IMR-90 (cell line): ENCODE data around the gene SLC26A2. TPM values are rescaled to one million over a fixed set of nuclear protein-coding genes. Genes with fewer than 3 reads are reported as not detected.

Source experiments
- ATAC-seq: fragments of 200-7000 bp; cut with Tn5 transposase; 2 replicates; pipeline ENCODE4 v1.9.1; 2020; ENCODE audit warnings: low read depth, mild to moderate bottlenecking, moderate library complexity
- BruUV-seq: library from RNA; stranded (reverse); fragments of 400-500 nt; replicated peaks from 2 replicates; lab custom pipeline; 2021; lab: Mats Ljungman, UMichigan
- CTCF ChIA-PET: fragments of 300-600 bp; formaldehyde crosslinking; extraction: SDS; loops from one replicate; lab custom pipeline; 2021; ENCODE audit warnings: antibody characterized with exemption; lab: Yijun Ruan, JAX
- POLR2A ChIA-PET: fragments of 300-600 bp; sonication (Branson Sonifier 250); formaldehyde crosslinking; loops from one replicate; lab custom pipeline; 2022; ENCODE audit warnings: antibody characterized with exemption; ENCODE audit not compliant: unreplicated experiment; lab: Charles Lee
- DNase-seq: peaks from one replicate; pipeline ENCODE4 v3.0.0; 2013
- H2AFZ ChIP-seq: replicated peaks from 2 replicates; pipeline ENCODE3; 2013; ENCODE audit warnings: low read length, mild to moderate bottlenecking; ENCODE audit not compliant: poor library complexity
- H2AK5ac ChIP-seq: 2 replicates; pipeline ENCODE4 v1.6.1; 2013; ENCODE audit warnings: low read depth, low read length, inconsistent platforms
- H2AK9ac ChIP-seq: replicated peaks from 2 replicates; pipeline ENCODE3; 2013; ENCODE audit warnings: mild to moderate bottlenecking, low read depth, low read length, moderate library complexity; ENCODE audit not compliant: poor library complexity
- H2BK120ac ChIP-seq: 2 replicates; pipeline ENCODE4 v1.6.1; 2013; ENCODE audit warnings: low read depth, low read length, inconsistent platforms
- H2BK15ac ChIP-seq: 3 replicates; pipeline ENCODE4 v1.6.1; 2013; ENCODE audit warnings: low read depth, low read length, inconsistent platforms
- H2BK20ac ChIP-seq: 2 replicates; pipeline ENCODE4 v1.6.1; 2013; ENCODE audit warnings: low read depth, mild to moderate bottlenecking, inconsistent platforms, low read length, moderate library complexity
- H2BK5ac ChIP-seq: 2 replicates; pipeline ENCODE4 v1.6.1; 2013; ENCODE audit warnings: mild to moderate bottlenecking, low read depth, low read length, inconsistent platforms; ENCODE audit not compliant: poor library complexity, severe bottlenecking
- H3K14ac ChIP-seq: replicated peaks from 2 replicates; pipeline ENCODE4 v1.6.1; 2013; ENCODE audit warnings: low read depth, low read length, inconsistent platforms
- H3K18ac ChIP-seq: 2 replicates; pipeline ENCODE4 v1.6.1; 2013; ENCODE audit warnings: low read depth, low read length, control low read depth
- H3K23ac ChIP-seq: 2 replicates; pipeline ENCODE4 v1.6.1; 2013; ENCODE audit warnings: low read depth, low read length, inconsistent platforms
- H3K27ac ChIP-seq: 2 replicates; pipeline ENCODE4 v1.5.1; 2013; ENCODE audit warnings: mild to moderate bottlenecking, control low read depth, low read length; ENCODE audit not compliant: insufficient read depth
- H3K27me3 ChIP-seq: 2 replicates; pipeline ENCODE4 v1.6.1; 2013; ENCODE audit warnings: low read length; ENCODE audit not compliant: control insufficient read depth, insufficient read depth
- H3K36me3 ChIP-seq: 2 replicates; pipeline ENCODE4 v1.6.1; 2013; ENCODE audit warnings: low read length, mixed read lengths; ENCODE audit not compliant: control insufficient read depth, insufficient read depth
- H3K4ac ChIP-seq: 2 replicates; pipeline ENCODE4 v1.6.1; 2013; ENCODE audit warnings: low read depth, low read length, inconsistent platforms
- H3K4me1 ChIP-seq: 2 replicates; pipeline ENCODE4 v1.6.1; 2013; ENCODE audit warnings: low read length, mixed read lengths; ENCODE audit not compliant: control insufficient read depth, insufficient read depth
- H3K4me2 ChIP-seq: 2 replicates; pipeline ENCODE4 v1.6.1; 2013; ENCODE audit warnings: low read depth, mild to moderate bottlenecking, control low read depth, low read length, moderate library complexity
- H3K4me3 ChIP-seq: 2 replicates; pipeline ENCODE4 v1.5.1; 2013; ENCODE audit warnings: low read depth, mild to moderate bottlenecking, control low read depth, low read length, moderate library complexity; ENCODE audit not compliant: insufficient read depth
- H3K56ac ChIP-seq: 2 replicates; pipeline ENCODE4 v1.6.1; 2013; ENCODE audit warnings: low read length, inconsistent platforms; ENCODE audit not compliant: insufficient read depth; ENCODE audit errors: extremely low read depth
- H3K79me1 ChIP-seq, 2 experiments: 2 replicates each; pipeline ENCODE4 v1.6.1; 2013; ENCODE audit warnings: low read length in 2 of 2, inconsistent platforms in 1 of 2, low read depth in 1 of 2
- H3K9ac ChIP-seq: 2 replicates; pipeline ENCODE4 v1.6.1; 2013; ENCODE audit warnings: low read depth, low read length, control low read depth
- H3K9me1 ChIP-seq: 2 replicates; pipeline ENCODE4 v1.6.1; 2013; ENCODE audit warnings: low read length, inconsistent platforms; ENCODE audit not compliant: insufficient read depth
- H3K9me3 ChIP-seq: 2 replicates; pipeline ENCODE4 v1.6.1; 2013; ENCODE audit warnings: low read length; ENCODE audit not compliant: control insufficient read depth, insufficient read depth
- H4K20me1 ChIP-seq: 2 replicates; pipeline ENCODE4 v1.6.1; 2013; ENCODE audit warnings: low read length, inconsistent platforms; ENCODE audit not compliant: insufficient read depth
- H4K5ac ChIP-seq: 2 replicates; pipeline ENCODE4 v1.6.1; 2013; ENCODE audit warnings: mild to moderate bottlenecking, low read depth, low read length, control low read depth
- H4K8ac ChIP-seq, 2 experiments: 2 replicates each; pipeline ENCODE4 v1.6.1; 2013; ENCODE audit warnings: low read depth in 2 of 2, low read length in 2 of 2, control low read depth in 1 of 2, inconsistent platforms in 1 of 2
- H4K91ac ChIP-seq: 2 replicates; pipeline ENCODE4 v1.6.1; 2013; ENCODE audit warnings: low read depth, low read length, inconsistent platforms; ENCODE audit not compliant: insufficient read depth
- CEBPB ChIP-seq: IDR thresholded peaks from 2 replicates; pipeline ENCODE4 v1.6.1; 2012; ENCODE audit warnings: low read depth, low read length, improper control_type of control experiment
- ELK1 ChIP-seq: fragments of 150-350 bp; IDR thresholded peaks from 2 replicates; pipeline ENCODE4 v1.6.1; 2016; ENCODE audit warnings: low read depth, mild to moderate bottlenecking, low read length, moderate library complexity, borderline replicate concordance
- NFE2L2 ChIP-seq: fragments of 150-350 bp; IDR thresholded peaks from 2 replicates; pipeline ENCODE4 v1.6.1; 2016; ENCODE audit warnings: low read depth, mild to moderate bottlenecking, low read length
- WGBS, 2 experiments: methylation state at CpG; one replicate each; pipeline versions ENCODE4 v1.1.5 to v1.1.7; 2013; ENCODE audit warnings: missing lambda C conversion rate in 2 of 2; ENCODE audit not compliant: insufficient read length in 1 of 2; ENCODE audit errors: extremely low coverage in 2 of 2; 5-methylcytosine and 5-hydroxymethylcytosine counted together
- dilution Hi-C: fragments of 300-500 bp; cut with HindIII; formaldehyde crosslinking; loops from one replicate; pipeline ENCODE4 v1.14.3; 2018; ENCODE audit warnings: low sequenced_read_pairs; ENCODE audit not compliant: unreplicated experiment
- in situ Hi-C: fragments of 300-500 bp; cut with MboI; formaldehyde crosslinking; loops from 3 replicates; pipeline ENCODE4 v1.14.3; 2019; ENCODE audit warnings: low sequenced_read_pairs, inconsistent platforms, mixed read lengths
- intact Hi-C: fragments of 100-400 bp; cut with micrococcal nuclease; formaldehyde crosslinking; loops from 2 replicates; pipeline ENCODE4 v1.10.0; 2022
- polyA plus RNA-seq, 3 experiments: library from polyadenylated mRNA; depleted of rRNA; stranded (reverse); fragments of >200 nt; gene quantifications; 2 replicates each; pipeline ENCODE4 v1.2.3, GENCODE V29; 2012; ENCODE audit warnings: low replicate concordance in 1 of 3
- total RNA-seq: library from RNA; depleted of rRNA; stranded (reverse); fragments of >200 nt; gene quantifications from 2 replicates; pipeline ENCODE4 v1.2.3, GENCODE V29; 2012

Gene SLC26A2
- total and polyA plus RNA-seq, 2 of the 4 experiments (the other 2 are of a cell fraction) = 2.2 to 9.9 TPM

DNA sequence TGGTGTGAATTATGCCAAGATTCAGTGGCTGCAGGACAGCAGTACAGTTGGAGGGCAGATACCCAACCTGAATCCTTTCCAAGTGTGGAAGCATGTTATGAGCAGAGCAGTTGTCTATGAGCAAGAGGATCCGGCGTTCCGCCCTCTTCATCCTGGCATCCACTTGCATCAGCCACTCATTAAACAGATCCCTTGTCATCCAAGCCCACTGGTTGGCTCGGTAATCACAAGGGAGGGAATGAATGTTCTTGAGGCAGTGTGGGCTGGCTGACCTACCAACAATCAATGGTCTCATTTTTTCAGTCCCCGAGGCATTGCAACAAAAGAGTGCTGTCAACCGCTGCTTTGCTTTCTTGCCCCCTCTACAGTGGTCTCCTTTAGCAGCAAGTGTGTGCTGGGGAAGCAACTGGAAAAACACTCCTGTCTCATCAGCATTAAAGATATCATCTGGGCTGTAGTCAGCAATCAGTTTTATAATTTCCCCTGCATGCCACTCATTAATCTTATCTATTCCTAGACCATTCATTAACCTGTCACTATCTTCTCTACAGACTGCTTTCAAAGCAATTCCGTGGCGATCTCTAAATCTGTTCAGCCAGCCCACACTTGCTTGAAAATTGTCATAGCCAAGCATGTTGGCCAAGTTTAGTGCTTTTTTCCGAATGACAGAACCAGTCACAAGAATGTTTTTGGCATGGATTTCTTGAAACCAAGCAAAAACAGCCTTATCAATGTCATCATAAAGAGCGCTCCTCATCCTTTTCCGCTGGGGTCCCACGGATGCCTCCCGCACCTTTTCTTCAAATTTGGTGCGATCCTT is 35.0 kb downstream of the SLC26A2 start:
- Histone ChIP-seq H3K4me2 (no peak overlapping the region), H3K79me1 (peaks cover 11 to 26% of the 10 kb centered on the region in 2 experiments), H3K14ac (no peak overlapping the region), H3K36me3 (peaks cover 7% of the 10 kb centered on the region), H3K4me3 (no peak overlapping the region), H3K27me3 (no peaks in the 10 kb centered on the region), H3K9me3 (no peaks in the 10 kb centered on the region), H4K5ac (no peak overlapping the region), H4K20me1 (no peaks in the 10 kb centered on the region), H4K8ac (no peak overlapping the region), H2BK120ac (no peak overlapping the region), H3K4ac (no peak overlapping the region), H3K56ac (no peak overlapping the region), H2AFZ (no peak overlapping the region), H2BK15ac (no peak overlapping the region), H2BK20ac (no peak overlapping the region), H3K9ac (no peak overlapping the region), H4K91ac (no peak overlapping the region), H2AK5ac (no peak overlapping the region), H2AK9ac (no peak overlapping the region), H3K4me1 (peaks cover 2% of the 10 kb centered on the region), H3K23ac (no peak overlapping the region), H3K9me1 (peaks cover 16% of the 10 kb centered on the region), H2BK5ac (no peak overlapping the region), H3K27ac (no peak overlapping the region), H3K18ac (no peak overlapping the region)
- in situ Hi-C loops (no loop called here), dilution Hi-C loops (no loop called here), intact Hi-C loops (no loop called here)
- no peak for DNase-seq
- TF ChIP-seq CEBPB (no peak), ELK1 (no peak), NFE2L2 (no peak)
- ChIA-PET CTCF (interaction anchor here (1.1 kb wide), 1 partner anchor 161 kb away, joined by 3 read pairs; no protein-coding TSS in a partner anchor), POLR2A (no interaction called here)
- BruUV-seq = no TSS peak
- ATAC-seq = no peak
- WGBS, 2 experiments = 100% methylated on average over 3 of the region's 14 CpGs; no CpG with 5 or more reads in 1 of the 2 experiments
